Body of pancreas (tissue), 4 donors: Measurements from ENCODE around the gene FBXL3.
A peak's percentile ranks its signal among the peaks of the same experiment; 100 is the strongest.

Source experiments
- CTCF ChIP-seq, 7 experiments: fragments of 450-650 bp in 4 of 7; fragments of 200-600 bp in 3 of 7; sonication (generic) in 3 of 7; IDR thresholded peaks; one replicate each; pipeline ENCODE4 v1.5.1; 2016 to 2019; ENCODE audit warnings: antibody characterized with exemption in 7 of 7
- POLR2A ChIP-seq, 3 donors: fragments of 450-650 bp; IDR thresholded peaks; one replicate each; pipeline ENCODE4 v1.6.1; 2016; ENCODE audit warnings: antibody characterized with exemption in 3 of 3, mild to moderate bottlenecking in 2 of 3

DNA sequence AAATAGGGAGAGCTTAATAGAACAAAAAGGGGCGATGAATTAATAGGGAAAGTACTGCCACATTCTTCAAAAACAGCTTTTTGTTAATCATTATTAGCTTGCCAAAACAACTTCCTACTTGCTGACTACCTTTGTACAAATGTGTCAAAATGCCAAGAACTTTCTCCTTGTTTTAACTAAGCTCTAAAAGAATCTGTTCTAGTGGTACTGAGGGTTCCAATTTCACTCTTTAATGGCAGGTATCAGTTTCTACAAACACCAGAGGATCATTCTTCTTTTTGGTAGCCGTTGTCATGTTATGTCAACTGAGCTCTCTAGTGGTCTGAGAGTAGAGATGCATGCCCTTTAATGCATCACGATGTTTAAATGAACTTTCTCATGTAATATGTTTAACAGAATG is 29.4 kb upstream of the FBXL3 start:
- TF ChIP-seq CTCF (IDR thresholded peaks at IDR 0.05) (peak in 1 of 7 experiments; percentile 7), POLR2A (IDR thresholded peaks at IDR 0.05) (no peak)
